Heart right ventricle (tissue), 16 donors: ENCODE results near the gene XRCC5. TPM values are rescaled to one million over a fixed set of nuclear protein-coding genes. Genes with fewer than 3 reads are reported as not detected.
A peak's percentile ranks its signal among the peaks of the same experiment; 100 is the strongest.

ENCODE experiments used
- ATAC-seq, 8 donors: fragments of 200-7000 bp; cut with Tn5 transposase; one replicate each; pipeline ENCODE4 v1.9.1; 2020; ENCODE audit warnings: mild to moderate bottlenecking in 8 of 8, moderate library complexity in 8 of 8, moderate number of reproducible peaks in 1 of 8
- DNase-seq, 2 donors: peaks; one replicate each; pipeline ENCODE4 v3.0.0-alpha.2; 2020
- H3K27ac ChIP-seq, 10 donors: fragments of 200-600 bp; sonication (generic) in 2 of 10; one replicate each; pipeline versions ENCODE4 v1.5.0 to v1.8.0; 2020 to 2022; ENCODE audit warnings: mild to moderate bottlenecking in 3 of 10
- H3K27me3 ChIP-seq, 7 donors: fragments of 200-600 bp; one replicate each; pipeline ENCODE4 v1.8.0; 2021 to 2022; ENCODE audit warnings: mild to moderate bottlenecking in 2 of 7
- H3K36me3 ChIP-seq, 9 donors: fragments of 200-600 bp; sonication (generic) in 1 of 9; one replicate each; pipeline versions ENCODE4 v1.5.0 to v1.8.0; 2020 to 2022; ENCODE audit warnings: mild to moderate bottlenecking in 2 of 9
- H3K4me1 ChIP-seq, 9 donors: fragments of 200-600 bp; sonication (generic) in 1 of 9; one replicate each; pipeline versions ENCODE4 v1.5.0 to v1.8.0; 2020 to 2022; ENCODE audit warnings: mild to moderate bottlenecking in 4 of 9
- H3K4me3 ChIP-seq, 10 donors: fragments of 200-600 bp; sonication (generic) in 2 of 10; one replicate each; pipeline versions ENCODE4 v1.5.0 to v1.8.0; 2020 to 2022; ENCODE audit warnings: mild to moderate bottlenecking in 7 of 10, moderate library complexity in 2 of 10
- H3K9me3 ChIP-seq, 11 donors: fragments of 200-600 bp in 10 of 11; sonication (generic) in 2 of 11; one replicate each; pipeline versions ENCODE4 v1.5.0 to v1.8.0; 2013 to 2022; ENCODE audit warnings: mild to moderate bottlenecking in 2 of 11, control low read depth in 1 of 11, moderate library complexity in 1 of 11
- WGBS, 2 donors: extraction: QIAGEN DNeasy Blood & Tissue Kit; methylation state at CpG; one replicate each; pipeline ENCODE4 v1.1.7; 2013; ENCODE audit warnings: inconsistent platforms in 1 of 2; 5-methylcytosine and 5-hydroxymethylcytosine counted together
- intact Hi-C, 10 donors: fragments of 100-400 bp; cut with DNase I; formaldehyde crosslinking; loops; one replicate each; pipeline versions ENCODE4 v1.11.1 to v1.14.2; 2022
- polyA plus RNA-seq, 2 donors: library from polyadenylated mRNA; stranded (reverse); fragments of 200-250 nt; gene quantifications; one replicate each; pipeline ENCODE4 v1.2.3, GENCODE V29; 2013
- total RNA-seq, 10 donors: library from RNA; stranded (reverse); fragmentation: NEBNext Ultra II Directional in 3 of 10; extraction: Animal tissue kit (Norgen Biotek cat#: 25700) in 3 of 10; gene quantifications; one replicate each; pipeline versions ENCODE4 v1.2.1 to v1.2.4, GENCODE V29; 2021 to 2023
- TF ChIP-seq, protein P1 (sequence below), 9 donors: fragments of 200-600 bp; sonication (generic) in 2 of 9; IDR thresholded peaks; one replicate each; pipeline versions ENCODE4 v1.5.0 to v1.8.0; 2021 to 2022; ENCODE audit warnings: antibody characterized with exemption in 9 of 9, mild to moderate bottlenecking in 5 of 9, moderate library complexity in 1 of 9
- donor health status: Arrhythmogenic right ventricular cardiomyopathy.
- donor health status: ischemic (EF 13 %, LVEDD 7.1; RV severe dilation, severe dysfunction).
- donor health status: healthy with polysubstance abuse.
- donor health status: DM: no; HTN: yes; CAD: no.
- donor health status: DM: no; HTN: no; CAD: no.
- donor health status: ischemic (EF 25% LVEDD 6.9; RV normal size, moderate dysfunction).
- donor health status: ischemic (EF 25% LVEDD 5.7; RV mildly dilated, moderate dysfunction).
- donor health status: healthy.
- donor health status: DM: yes; HTN: yes; CAD: no.
- donor health status: Ischemic cardiomyopathy.
- donor health status: ischemic (EF 35%, LVEDD 5.7; RV mildly dilated, moderate dysfunction).
- donor health status: nonischemic (EF 11% LVEDD 7.7; RV severe dilation, severe dysfunction).
- donor health status: DM: yes; HTN: yes; CAD: no.
- donor health status: PGD.
- donor health status: ischemic (EF 29% LVEDD 5.4; RV normal size, mild dysfunction).
- donor health status: nonischemic (EF 23%, LVEDD 6.1; RV moderate dilation, normal function).

XRCC5 gene
- total and polyA plus RNA-seq, 12 donors, result 35.6 to 163 (median 134) TPM

DNA sequence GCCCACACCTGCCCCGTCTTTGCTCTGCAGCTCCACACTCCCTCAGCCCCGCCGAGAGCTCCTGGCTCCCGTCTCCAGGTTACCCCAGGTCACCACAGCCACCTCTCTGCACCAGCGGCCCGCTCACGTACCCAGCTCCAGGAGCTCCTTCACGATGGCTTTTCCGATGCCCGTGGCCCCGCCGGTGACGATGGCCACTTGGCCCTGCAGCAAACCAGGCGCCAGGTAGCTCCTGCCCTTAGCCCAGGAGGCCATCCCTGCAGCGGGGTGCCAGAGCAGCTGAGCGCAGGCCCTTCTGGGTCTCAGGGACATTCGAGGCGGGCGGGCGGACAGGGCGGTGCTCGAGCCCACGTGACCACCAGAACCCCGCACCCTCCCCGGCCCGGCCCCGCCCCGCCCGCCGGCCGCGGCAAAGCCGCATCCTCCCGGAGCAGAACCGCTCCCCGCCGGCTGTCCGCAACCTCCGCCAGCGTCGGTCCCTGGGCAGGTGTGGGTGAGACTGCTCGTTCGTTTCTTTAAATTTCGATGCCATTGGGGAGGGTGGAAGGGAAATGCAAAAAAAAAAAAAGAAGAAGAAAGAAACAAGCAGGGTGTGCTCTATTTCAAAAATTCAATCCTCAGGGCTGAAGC, 27.5 kb upstream of the XRCC5 start, which contains the start of the genes PECR and TMEM169:
PECR (minus strand) TSS at position 323 of the 630 bp plus-strand sequence; CDS start at position 255, 68 bp downstream.
TMEM169 (plus strand) TSS at position 433 of the 630 bp plus-strand sequence. CDS start 14,045 bp downstream, outside the sequence.
- whole genome bisulfite sequencing, 2 donors, result 0 to 1% methylated on average over 44 of the region's 44 CpGs
- Histone ChIP-seq H3K4me3 (peak within 1 kb of the TSS; percentile 51 to 79 (median 68)), H3K4me1 (peaks cover 0 to 34% (median 16%) of the 10 kb centered on the region in 9 donors), H3K9me3 (no peaks in the 10 kb centered on the region), H3K27me3 (no peaks in the 10 kb centered on the region), H3K27ac (peak within 1 kb of the TSS in 7 of 10 donors; percentile 17 to 74 (median 32)), H3K36me3 (no peaks in the 10 kb centered on the region)
- intact Hi-C loops, result loop anchor here in 1 of 10 donors (2.0 kb wide), 1 partner anchor 33 kb away; no protein-coding TSS in a partner anchor
- ATAC-seq (peak; percentile 97 to 99 (median 99)), DNase-seq (peak; percentile 72 to 84)
- TF ChIP-seq, protein P1, sequence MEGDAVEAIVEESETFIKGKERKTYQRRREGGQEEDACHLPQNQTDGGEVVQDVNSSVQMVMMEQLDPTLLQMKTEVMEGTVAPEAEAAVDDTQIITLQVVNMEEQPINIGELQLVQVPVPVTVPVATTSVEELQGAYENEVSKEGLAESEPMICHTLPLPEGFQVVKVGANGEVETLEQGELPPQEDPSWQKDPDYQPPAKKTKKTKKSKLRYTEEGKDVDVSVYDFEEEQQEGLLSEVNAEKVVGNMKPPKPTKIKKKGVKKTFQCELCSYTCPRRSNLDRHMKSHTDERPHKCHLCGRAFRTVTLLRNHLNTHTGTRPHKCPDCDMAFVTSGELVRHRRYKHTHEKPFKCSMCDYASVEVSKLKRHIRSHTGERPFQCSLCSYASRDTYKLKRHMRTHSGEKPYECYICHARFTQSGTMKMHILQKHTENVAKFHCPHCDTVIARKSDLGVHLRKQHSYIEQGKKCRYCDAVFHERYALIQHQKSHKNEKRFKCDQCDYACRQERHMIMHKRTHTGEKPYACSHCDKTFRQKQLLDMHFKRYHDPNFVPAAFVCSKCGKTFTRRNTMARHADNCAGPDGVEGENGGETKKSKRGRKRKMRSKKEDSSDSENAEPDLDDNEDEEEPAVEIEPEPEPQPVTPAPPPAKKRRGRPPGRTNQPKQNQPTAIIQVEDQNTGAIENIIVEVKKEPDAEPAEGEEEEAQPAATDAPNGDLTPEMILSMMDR (IDR thresholded peaks at IDR 0.05), result no peak

DNA sequence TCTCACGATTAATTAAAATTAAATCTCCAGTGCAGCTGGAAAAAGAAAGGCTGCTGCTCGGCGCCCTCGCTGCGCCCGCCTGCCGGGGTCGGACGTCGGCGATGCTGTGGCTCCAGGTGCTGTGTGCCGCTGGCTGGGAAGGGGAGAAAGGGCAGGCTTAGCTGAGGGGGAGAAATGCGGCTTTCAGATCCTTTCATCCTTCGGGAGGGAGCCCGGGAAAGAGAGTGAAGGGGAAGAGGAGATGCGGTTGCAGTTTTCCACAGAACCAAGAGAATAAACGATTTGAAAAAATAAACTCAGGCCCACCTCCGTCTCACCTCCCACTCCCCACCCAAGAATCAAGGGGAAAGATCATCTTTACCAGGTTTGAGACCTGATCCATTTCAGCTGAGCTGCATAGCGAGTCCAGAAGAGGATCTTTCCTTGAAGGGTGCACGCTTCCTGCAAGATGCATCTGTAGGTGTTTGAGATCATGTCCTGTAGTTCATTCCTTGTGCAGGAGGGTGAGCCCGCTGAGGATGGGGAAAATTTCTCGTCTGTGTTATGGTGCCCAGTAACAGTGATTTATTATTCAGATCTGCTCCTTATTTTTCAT, 26.9 kb upstream of the XRCC5 start:
- DNase-seq, result no peak
- TF ChIP-seq, protein P1 (IDR thresholded peaks at IDR 0.05), result no peak
- H3K27ac ChIP-seq, result peak overlapping the region in 6 of 10 donors; percentile 17 to 74 (median 33)
- no peaks in the 10 kb centered on the region for H3K36me3 ChIP-seq
- H3K9me3 ChIP-seq, result no peaks in the 10 kb centered on the region
- H3K4me3 ChIP-seq, result peak overlapping the region; percentile 51 to 79 (median 68)
- no peaks in the 10 kb centered on the region for H3K27me3 ChIP-seq
- intact Hi-C loops, result no loop called here
- WGBS, 2 donors, result 16 to 18% methylated on average over 22 of the region's 22 CpGs
- ATAC-seq, result peak in 5 of 8 donors; percentile 13 to 44 (median 34)
- peaks cover 0 to 34% (median 16%) of the 10 kb centered on the region in 9 donors for H3K4me1 ChIP-seq

DNA sequence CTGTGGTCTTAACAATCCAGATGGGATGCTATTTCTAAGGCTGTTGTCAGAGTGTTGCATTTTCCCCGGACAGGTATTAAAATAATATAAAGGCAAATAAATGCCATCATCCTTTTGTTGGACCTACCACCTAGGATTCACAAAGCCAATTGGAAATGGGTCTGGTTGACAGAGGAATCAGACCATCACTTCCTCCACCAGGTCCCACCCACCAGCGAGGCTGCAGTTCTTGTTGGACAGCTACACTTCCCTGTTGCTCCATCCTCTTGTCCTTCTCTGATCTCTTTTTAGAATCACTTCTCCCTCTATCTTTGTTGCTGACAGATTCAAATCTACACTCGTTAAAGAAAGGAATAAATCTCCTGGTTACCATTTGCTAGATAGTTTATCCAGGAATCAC, 26.3 kb upstream of the XRCC5 start:
- intact Hi-C loops, result no loop called here
- Histone ChIP-seq H3K9me3 (no peaks in the 10 kb centered on the region), H3K27me3 (no peaks in the 10 kb centered on the region), H3K4me1 (peaks cover 0 to 34% (median 16%) of the 10 kb centered on the region in 9 donors), H3K36me3 (no peaks in the 10 kb centered on the region), H3K4me3 (no peak overlapping the region), H3K27ac (no peak overlapping the region)
- no peak for DNase-seq
- ATAC-seq, result no peak
- TF ChIP-seq, protein P1 (IDR thresholded peaks at IDR 0.05), result no peak
- WGBS, 2 donors, result 66 to 69% methylated on average over 3 of the region's 3 CpGs

DNA sequence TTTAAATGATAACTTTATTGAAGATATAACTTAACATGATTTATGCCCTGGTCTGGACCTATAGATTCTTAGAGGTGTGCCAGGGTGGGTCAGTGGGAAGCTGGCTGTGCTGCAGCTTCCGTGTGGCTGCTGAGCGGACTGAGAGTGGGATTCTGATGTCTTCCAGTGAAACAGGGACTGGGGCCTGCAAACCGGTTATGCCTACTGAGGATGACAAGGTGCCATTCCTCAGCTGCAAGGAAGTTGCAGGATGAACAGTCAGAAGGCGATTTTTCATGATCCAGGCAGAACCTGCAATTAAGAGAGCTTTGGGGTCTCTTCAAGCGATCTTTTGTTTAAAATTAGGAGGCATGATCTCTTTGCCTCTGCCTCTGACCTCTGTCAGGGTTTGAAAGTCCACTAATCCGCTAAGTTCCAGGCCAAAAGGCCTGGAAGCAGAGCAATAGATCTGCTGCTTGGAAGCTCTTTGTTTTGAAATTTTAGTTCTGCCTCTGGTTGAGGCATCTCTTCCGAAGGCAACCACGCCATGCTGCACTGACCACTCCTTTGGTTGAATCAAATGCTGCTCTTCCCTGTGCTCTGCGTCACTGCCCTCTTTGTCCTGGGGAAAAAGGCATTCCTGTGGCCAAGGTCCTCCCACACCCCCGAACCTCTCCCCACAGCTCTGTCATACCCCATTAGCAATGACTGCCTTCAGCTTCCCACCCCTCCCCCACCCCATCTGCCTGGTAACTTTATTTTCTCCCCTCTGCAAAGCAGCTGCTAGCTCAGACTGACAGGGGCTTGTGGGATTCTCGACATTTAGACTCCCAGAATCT, 25.5 kb upstream of the XRCC5 start:
- WGBS, 2 donors, result 85 to 87% methylated on average over 11 of the region's 11 CpGs
- TF ChIP-seq, protein P1 (IDR thresholded peaks at IDR 0.05), result no peak
- intact Hi-C loops, result no loop called here

More for the DNA sequence above, 25.5 kb upstream of the XRCC5 start:
- ATAC-seq (no peak), DNase-seq (no peak)
- Histone ChIP-seq H3K36me3 (no peaks in the 10 kb centered on the region), H3K27me3 (no peaks in the 10 kb centered on the region), H3K9me3 (no peaks in the 10 kb centered on the region), H3K4me3 (no peak overlapping the region), H3K27ac (no peak overlapping the region), H3K4me1 (peaks cover 0 to 34% (median 16%) of the 10 kb centered on the region in 9 donors)
